GM10266 (cell line): ENCODE measurements around the gene ARHGAP26.

ENCODE experiments used
- DNase-seq: peaks from one replicate; pipeline ENCODE4 v3.0.0; 2012; ENCODE audit errors: extremely low spot score
- TF ChIP-seq, protein P1 (sequence below): IDR thresholded peaks from 2 replicates; pipeline ENCODE4 v1.5.1; 2012; ENCODE audit warnings: mild to moderate bottlenecking, low read depth; ENCODE audit not compliant: control insufficient read depth, insufficient read depth; ENCODE audit errors: missing control alignments

The ARHGAP26 gene

GRCh38 chr5:143051244-143052058 lies 281.3 kb downstream of the ARHGAP26 start:
- no peak for DNase-seq
- TF ChIP-seq, protein P1, sequence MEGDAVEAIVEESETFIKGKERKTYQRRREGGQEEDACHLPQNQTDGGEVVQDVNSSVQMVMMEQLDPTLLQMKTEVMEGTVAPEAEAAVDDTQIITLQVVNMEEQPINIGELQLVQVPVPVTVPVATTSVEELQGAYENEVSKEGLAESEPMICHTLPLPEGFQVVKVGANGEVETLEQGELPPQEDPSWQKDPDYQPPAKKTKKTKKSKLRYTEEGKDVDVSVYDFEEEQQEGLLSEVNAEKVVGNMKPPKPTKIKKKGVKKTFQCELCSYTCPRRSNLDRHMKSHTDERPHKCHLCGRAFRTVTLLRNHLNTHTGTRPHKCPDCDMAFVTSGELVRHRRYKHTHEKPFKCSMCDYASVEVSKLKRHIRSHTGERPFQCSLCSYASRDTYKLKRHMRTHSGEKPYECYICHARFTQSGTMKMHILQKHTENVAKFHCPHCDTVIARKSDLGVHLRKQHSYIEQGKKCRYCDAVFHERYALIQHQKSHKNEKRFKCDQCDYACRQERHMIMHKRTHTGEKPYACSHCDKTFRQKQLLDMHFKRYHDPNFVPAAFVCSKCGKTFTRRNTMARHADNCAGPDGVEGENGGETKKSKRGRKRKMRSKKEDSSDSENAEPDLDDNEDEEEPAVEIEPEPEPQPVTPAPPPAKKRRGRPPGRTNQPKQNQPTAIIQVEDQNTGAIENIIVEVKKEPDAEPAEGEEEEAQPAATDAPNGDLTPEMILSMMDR, result no peak

GRCh38 chr5:143052967-143053682 lies 282.9 kb downstream of the ARHGAP26 start:
- TF ChIP-seq, protein P1, result no peak
- no peak for DNase-seq

GRCh38 chr5:143053780-143054179 lies 283.6 kb downstream of the ARHGAP26 start:
- no peak for DNase-seq
- TF ChIP-seq, protein P1, result no peak

DNA sequence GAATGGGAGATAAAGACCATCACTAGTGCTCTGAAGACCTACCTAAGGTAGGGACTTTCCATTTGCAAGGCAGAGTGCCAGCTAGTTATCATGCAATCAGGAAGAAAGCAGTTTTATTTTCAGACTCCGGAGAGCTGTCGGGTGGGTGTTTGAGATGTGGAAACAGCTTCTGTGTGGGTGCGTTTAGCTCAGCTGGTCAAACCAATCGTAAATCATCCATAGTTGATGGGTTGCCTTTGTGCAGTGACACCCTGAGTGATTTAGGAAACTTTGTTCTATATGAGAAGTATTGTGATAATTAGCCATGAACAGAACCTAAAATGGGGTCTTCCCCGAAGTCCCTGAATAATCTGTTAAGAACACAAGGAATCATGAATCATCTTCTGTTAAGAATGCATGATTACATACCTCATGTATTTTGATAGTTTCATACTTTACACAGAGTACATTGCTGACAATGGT lies 284.3 kb downstream of the ARHGAP26 start:
- peak; percentile 30 for DNase-seq
- TF ChIP-seq, protein P1, result no peak

DNA sequence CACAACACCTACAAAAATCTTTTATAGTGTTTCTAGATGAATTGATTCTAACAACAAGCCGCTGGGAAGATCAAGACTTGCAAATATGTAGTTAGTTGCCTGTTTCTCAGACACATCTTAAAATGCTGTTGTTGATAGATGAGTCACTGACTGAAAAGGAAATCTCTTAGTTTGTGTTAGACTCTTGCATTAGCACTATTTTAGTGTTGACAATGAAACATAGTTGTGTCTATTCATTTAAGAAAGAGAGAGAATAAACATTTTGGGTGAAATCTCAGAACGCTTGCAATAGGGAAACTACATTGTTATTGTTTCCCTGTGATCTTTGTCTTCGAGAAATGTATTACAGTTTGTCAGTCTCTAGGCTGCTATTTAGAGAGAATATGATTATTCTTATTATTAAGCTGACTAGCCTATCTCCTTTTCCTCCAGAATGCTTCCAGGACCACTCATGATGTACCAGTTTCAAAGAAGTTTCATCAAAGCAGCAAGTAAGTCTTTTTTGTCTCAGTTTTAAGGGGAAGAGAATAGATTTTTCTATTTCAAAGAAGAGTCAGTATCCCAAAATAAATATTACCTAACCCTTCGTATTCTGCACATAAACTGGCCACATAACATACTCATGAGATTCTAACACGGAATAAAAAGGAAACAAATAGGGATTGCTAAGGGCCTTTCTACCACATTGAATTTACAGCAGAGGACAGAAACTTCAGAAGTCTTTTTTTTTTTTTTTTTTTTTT lies 285.6 kb downstream of the ARHGAP26 start:
- no peak for DNase-seq
- TF ChIP-seq, protein P1, result no peak

GRCh38 chr5:143056339-143056704 lies 286.1 kb downstream of the ARHGAP26 start:
- DNase-seq, result no peak

More at GRCh38 chr5:143056339-143056704, 286.1 kb downstream of the ARHGAP26 start:
- TF ChIP-seq, protein P1, result no peak
